Measurements from ENCODE around the gene SYNE3. TPM values are rescaled to one million over a fixed set of nuclear protein-coding genes. Genes with fewer than 3 reads are reported as not detected.

The SYNE3 gene
- total and polyA plus RNA-seq, 9 of the 15 experiments (the other 6 are each of a cell fraction or from before 2014, with no cell fraction given), result 0.04 to 3.1 (median 0.55) TPM

DNA sequence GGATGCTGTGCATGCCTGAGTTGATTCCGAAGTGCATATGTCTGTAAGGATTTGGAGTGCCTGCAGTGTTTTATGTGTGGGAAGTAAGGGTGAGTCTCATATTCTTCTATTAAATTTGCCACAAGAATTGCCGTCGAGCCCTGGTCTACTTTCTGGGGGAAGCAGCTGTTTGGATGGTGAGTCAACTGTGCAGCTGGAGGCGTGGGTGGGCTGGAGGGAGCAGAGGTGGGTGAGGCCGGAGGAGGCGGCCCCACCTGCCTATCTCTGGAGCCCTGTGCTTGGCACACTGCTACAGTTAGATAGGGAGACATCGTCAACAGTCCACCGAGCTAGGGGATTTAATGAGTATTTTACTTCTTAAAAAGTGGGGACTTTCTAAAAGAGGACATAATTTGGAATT is 28.1 kb upstream of the SYNE3 start (continued):
- TF ChIP-seq, protein P1, sequence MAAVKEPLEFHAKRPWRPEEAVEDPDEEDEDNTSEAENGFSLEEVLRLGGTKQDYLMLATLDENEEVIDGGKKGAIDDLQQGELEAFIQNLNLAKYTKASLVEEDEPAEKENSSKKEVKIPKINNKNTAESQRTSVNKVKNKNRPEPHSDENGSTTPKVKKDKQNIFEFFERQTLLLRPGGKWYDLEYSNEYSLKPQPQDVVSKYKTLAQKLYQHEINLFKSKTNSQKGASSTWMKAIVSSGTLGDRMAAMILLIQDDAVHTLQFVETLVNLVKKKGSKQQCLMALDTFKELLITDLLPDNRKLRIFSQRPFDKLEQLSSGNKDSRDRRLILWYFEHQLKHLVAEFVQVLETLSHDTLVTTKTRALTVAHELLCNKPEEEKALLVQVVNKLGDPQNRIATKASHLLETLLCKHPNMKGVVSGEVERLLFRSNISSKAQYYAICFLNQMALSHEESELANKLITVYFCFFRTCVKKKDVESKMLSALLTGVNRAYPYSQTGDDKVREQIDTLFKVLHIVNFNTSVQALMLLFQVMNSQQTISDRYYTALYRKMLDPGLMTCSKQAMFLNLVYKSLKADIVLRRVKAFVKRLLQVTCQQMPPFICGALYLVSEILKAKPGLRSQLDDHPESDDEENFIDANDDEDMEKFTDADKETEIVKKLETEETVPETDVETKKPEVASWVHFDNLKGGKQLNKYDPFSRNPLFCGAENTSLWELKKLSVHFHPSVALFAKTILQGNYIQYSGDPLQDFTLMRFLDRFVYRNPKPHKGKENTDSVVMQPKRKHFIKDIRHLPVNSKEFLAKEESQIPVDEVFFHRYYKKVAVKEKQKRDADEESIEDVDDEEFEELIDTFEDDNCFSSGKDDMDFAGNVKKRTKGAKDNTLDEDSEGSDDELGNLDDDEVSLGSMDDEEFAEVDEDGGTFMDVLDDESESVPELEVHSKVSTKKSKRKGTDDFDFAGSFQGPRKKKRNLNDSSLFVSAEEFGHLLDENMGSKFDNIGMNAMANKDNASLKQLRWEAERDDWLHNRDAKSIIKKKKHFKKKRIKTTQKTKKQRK (IDR thresholded peaks at IDR 0.05; ENCODE audit: borderline replicate concordance, low read depth, low read length), result no peak
- TF ChIP-seq FOXM1 (IDR thresholded peaks at IDR 0.05; ENCODE audit: low read depth), result peak; percentile 46; the same call in 1 of the 2 replicates
- TF ChIP-seq FOXM1 (CRISPR knock-in tag; IDR thresholded peaks at IDR 0.05; ENCODE audit: low read depth), result no peak
- TF ChIP-seq, protein P2, sequence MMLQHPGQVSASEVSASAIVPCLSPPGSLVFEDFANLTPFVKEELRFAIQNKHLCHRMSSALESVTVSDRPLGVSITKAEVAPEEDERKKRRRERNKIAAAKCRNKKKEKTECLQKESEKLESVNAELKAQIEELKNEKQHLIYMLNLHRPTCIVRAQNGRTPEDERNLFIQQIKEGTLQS (IDR thresholded peaks at IDR 0.05), result peak; percentile 77
- TF ChIP-seq, protein P2 (CRISPR knock-in tag; conservative IDR thresholded peaks at IDR 0.05), result no peak
- peak; percentile 79 for TF ChIP-seq TAL1 (IDR thresholded peaks at IDR 0.05)
- TF ChIP-seq ZBTB17 (CRISPR knock-in tag; IDR thresholded peaks at IDR 0.05), result no peak
- TF ChIP-seq TCF3 (CRISPR knock-in tag; IDR thresholded peaks at IDR 0.05), result peak; percentile 87
- TF ChIP-seq KDM1A (IDR thresholded peaks at IDR 0.05), result no peak
- 0 out of 2 replicates have a peak, but pooled peaks have one; percentile 44 for TF ChIP-seq CREB1 (IDR thresholded peaks at IDR 0.05)
- TF ChIP-seq CREB1 (CRISPR knock-in tag; IDR thresholded peaks at IDR 0.05), result no peak
- peak; percentile 87 to 88 for TF ChIP-seq TRIM24 (IDR thresholded peaks at IDR 0.05)
- TF ChIP-seq BMI1 (IDR thresholded peaks at IDR 0.05; ENCODE audit: low read length), result no peak
- peak; percentile 83 for TF ChIP-seq POLR2AphosphoS5 (IDR thresholded peaks at IDR 0.05; ENCODE audit: control insufficient read depth, insufficient read depth, low read depth, low read length)
- TF ChIP-seq, protein P3, sequence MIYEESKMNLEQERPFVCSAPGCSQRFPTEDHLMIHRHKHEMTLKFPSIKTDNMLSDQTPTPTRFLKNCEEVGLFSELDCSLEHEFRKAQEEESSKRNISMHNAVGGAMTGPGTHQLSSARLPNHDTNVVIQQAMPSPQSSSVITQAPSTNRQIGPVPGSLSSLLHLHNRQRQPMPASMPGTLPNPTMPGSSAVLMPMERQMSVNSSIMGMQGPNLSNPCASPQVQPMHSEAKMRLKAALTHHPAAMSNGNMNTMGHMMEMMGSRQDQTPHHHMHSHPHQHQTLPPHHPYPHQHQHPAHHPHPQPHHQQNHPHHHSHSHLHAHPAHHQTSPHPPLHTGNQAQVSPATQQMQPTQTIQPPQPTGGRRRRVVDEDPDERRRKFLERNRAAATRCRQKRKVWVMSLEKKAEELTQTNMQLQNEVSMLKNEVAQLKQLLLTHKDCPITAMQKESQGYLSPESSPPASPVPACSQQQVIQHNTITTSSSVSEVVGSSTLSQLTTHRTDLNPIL (CRISPR knock-in tag; IDR thresholded peaks at IDR 0.05), result no peak
- TF ChIP-seq SMAD2 (IDR thresholded peaks at IDR 0.05; ENCODE audit: low read depth, low read length), result no peak
- no peak for TF ChIP-seq ZNF408 (CRISPR knock-in tag; IDR thresholded peaks at IDR 0.05; ENCODE audit: low read depth)
- no peak for TF ChIP-seq IFI16 (CRISPR knock-in tag; IDR thresholded peaks at IDR 0.05)
- no peak for TF ChIP-seq SUPT5H (IDR thresholded peaks at IDR 0.05)
- no peak for TF ChIP-seq ADNP (tag; IDR thresholded peaks at IDR 0.05)
- TF ChIP-seq, protein P4, sequence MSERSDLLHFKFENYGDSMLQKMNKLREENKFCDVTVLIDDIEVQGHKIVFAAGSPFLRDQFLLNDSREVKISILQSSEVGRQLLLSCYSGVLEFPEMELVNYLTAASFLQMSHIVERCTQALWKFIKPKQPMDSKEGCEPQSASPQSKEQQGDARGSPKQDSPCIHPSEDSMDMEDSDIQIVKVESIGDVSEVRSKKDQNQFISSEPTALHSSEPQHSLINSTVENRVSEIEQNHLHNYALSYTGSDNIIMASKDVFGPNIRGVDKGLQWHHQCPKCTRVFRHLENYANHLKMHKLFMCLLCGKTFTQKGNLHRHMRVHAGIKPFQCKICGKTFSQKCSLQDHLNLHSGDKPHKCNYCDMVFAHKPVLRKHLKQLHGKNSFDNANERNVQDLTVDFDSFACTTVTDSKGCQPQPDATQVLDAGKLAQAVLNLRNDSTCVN (CRISPR knock-in tag; IDR thresholded peaks at IDR 0.05), result no peak
- no peak for TF ChIP-seq XRCC3 (IDR thresholded peaks at IDR 0.05)
